ENCODE data around the gene CD86.

The CD86 gene

DNA sequence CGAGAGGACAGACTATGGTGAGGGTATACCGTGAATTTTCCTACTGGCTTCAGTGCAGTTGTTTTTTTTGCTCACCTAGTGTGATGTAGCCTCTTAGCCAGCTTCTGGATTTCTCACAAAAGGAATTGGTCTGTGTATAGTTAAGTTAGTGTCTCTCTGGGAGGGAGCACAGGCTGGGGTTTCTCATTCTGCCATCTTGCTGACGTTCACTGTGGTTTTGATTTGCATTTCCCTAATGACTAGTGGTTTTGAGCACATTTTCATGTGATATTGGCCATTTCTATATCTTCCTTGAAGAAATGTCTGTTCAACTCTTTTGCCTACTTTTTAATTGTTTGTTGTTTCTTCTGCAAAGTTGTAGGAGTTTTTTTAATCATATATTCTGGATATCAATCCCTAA is 2.2 kb upstream of the CD86 start:
- Histone ChIP-seq H3K9ac (no peak overlapping the region), H3K27me3 (ENCODE audit: control insufficient read depth, insufficient read depth, low read length) (no peaks in the 10 kb centered on the region), H3K79me2 (no peaks in the 10 kb centered on the region), H3K4me1 (no peaks in the 10 kb centered on the region), H3K9me3 (ENCODE audit: control insufficient read depth, low read length) (no peaks in the 10 kb centered on the region), H3K27ac (no peak overlapping the region), H3K4me3 (ENCODE audit: low read depth, low read length) (no peak overlapping the region), H2AFZ (no peak overlapping the region), H3K4me2 (ENCODE audit: low read length) (no peak overlapping the region), H3K36me3 (ENCODE audit: control insufficient read depth, insufficient read depth, low read length) (no peaks in the 10 kb centered on the region)
- TF ChIP-seq, protein P1, sequence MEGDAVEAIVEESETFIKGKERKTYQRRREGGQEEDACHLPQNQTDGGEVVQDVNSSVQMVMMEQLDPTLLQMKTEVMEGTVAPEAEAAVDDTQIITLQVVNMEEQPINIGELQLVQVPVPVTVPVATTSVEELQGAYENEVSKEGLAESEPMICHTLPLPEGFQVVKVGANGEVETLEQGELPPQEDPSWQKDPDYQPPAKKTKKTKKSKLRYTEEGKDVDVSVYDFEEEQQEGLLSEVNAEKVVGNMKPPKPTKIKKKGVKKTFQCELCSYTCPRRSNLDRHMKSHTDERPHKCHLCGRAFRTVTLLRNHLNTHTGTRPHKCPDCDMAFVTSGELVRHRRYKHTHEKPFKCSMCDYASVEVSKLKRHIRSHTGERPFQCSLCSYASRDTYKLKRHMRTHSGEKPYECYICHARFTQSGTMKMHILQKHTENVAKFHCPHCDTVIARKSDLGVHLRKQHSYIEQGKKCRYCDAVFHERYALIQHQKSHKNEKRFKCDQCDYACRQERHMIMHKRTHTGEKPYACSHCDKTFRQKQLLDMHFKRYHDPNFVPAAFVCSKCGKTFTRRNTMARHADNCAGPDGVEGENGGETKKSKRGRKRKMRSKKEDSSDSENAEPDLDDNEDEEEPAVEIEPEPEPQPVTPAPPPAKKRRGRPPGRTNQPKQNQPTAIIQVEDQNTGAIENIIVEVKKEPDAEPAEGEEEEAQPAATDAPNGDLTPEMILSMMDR (IDR thresholded peaks at IDR 0.05) = no peak

DNA sequence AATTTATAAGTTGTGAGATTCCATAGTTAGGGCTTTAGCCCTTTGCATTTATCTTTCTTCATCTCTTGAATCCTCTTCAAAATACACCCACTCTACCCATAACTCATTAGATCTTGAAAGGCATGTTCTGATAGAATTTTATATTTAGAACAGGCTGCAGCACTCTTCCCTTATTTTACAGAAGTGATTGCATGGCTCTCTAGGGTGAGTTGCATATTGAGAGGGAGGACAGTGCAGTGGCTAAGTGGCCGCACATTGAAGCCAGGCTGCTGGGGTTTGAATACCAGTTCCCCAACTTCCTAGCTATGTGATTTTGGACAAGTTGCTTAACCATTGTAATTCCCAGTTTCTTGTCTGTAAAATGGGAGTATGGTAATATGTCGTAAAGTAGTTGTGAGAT is 2.5 kb downstream of the CD86 start:
- H3K9ac ChIP-seq = no peak overlapping the region
- H3K9me3 ChIP-seq (ENCODE audit: control insufficient read depth, low read length) = no peaks in the 10 kb centered on the region
- TF ChIP-seq, protein P1 (IDR thresholded peaks at IDR 0.05) = no peak
- no peaks in the 10 kb centered on the region for H3K36me3 ChIP-seq (ENCODE audit: control insufficient read depth, insufficient read depth, low read length)
- H3K27me3 ChIP-seq (ENCODE audit: control insufficient read depth, insufficient read depth, low read length) = no peaks in the 10 kb centered on the region
- H3K4me2 ChIP-seq (ENCODE audit: low read length) = no peak overlapping the region
- H3K4me1 ChIP-seq = no peaks in the 10 kb centered on the region
- H3K79me2 ChIP-seq = no peaks in the 10 kb centered on the region
- H3K4me3 ChIP-seq (ENCODE audit: low read depth, low read length) = no peak overlapping the region
- H3K27ac ChIP-seq = no peak overlapping the region
- H2AFZ ChIP-seq = no peak overlapping the region

DNA sequence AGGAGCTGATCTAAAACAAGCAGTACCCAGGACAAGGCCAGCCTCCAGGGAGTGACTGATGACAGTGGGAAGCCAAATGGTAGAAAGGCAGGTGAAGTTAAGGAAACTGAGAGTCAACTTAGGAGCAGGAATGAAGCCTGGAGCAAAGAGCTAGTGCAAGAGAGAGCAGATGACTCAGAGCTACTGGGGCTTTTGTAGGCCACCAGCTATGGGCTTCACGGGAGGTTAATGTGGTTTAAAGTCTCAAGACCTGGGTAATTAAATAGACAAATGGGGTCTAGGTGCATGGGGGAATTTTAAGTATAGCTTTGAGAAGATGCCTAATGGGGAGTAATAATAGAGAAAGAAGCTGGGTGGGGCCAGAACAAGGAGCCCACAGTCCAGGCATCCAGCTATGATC is 3.1 kb downstream of the CD86 start:
- Histone ChIP-seq H3K4me3 (ENCODE audit: low read depth, low read length) (no peak overlapping the region), H3K79me2 (no peaks in the 10 kb centered on the region), H3K27ac (no peak overlapping the region), H3K4me2 (ENCODE audit: low read length) (no peak overlapping the region), H3K9ac (no peak overlapping the region), H3K4me1 (no peaks in the 10 kb centered on the region), H2AFZ (no peak overlapping the region), H3K27me3 (ENCODE audit: control insufficient read depth, insufficient read depth, low read length) (no peaks in the 10 kb centered on the region), H3K36me3 (ENCODE audit: control insufficient read depth, insufficient read depth, low read length) (no peaks in the 10 kb centered on the region), H3K9me3 (ENCODE audit: control insufficient read depth, low read length) (no peaks in the 10 kb centered on the region)
- TF ChIP-seq, protein P1 (IDR thresholded peaks at IDR 0.05) = no peak

DNA sequence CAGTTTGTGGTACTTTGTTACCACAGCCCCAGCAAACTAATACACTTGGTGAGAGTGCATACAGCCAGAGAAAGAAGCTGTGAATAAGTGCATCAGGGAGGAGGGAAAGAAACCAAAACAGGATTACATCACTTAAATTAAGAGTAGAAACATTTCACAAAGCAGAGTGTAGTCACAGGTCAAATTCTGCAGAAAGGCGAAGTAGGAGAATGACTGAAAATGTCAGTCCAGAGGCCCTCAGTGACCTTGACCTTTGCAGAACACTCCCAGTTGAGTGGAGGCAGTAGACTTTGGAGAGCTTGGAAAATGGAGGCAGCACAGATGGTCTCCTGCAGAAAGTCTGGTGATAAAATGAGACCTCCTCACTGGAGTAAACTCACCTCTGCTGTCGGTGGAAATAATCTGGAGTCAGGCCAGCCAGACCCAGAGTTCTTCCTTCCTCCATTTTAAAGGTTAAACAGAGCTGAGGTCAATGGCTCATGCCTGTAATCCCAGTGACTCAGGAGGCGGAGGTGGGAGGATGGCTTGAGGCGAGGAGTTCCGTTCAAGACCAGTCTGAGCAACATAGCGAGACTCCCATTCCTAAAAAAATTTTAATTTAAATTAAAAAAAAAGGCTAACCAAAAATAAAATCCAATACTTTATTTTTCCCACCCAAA is 5.0 kb downstream of the CD86 start:
- Histone ChIP-seq H3K79me2 (no peaks in the 10 kb centered on the region), H3K4me3 (ENCODE audit: low read depth, low read length) (no peak overlapping the region), H3K36me3 (ENCODE audit: control insufficient read depth, insufficient read depth, low read length) (no peaks in the 10 kb centered on the region), H3K4me1 (no peaks in the 10 kb centered on the region), H3K4me2 (ENCODE audit: low read length) (no peak overlapping the region), H3K27me3 (ENCODE audit: control insufficient read depth, insufficient read depth, low read length) (no peaks in the 10 kb centered on the region), H3K27ac (no peak overlapping the region), H3K9me3 (ENCODE audit: control insufficient read depth, low read length) (no peaks in the 10 kb centered on the region), H2AFZ (no peak overlapping the region), H3K9ac (no peak overlapping the region)
- TF ChIP-seq, protein P1 (IDR thresholded peaks at IDR 0.05) = no peak

DNA sequence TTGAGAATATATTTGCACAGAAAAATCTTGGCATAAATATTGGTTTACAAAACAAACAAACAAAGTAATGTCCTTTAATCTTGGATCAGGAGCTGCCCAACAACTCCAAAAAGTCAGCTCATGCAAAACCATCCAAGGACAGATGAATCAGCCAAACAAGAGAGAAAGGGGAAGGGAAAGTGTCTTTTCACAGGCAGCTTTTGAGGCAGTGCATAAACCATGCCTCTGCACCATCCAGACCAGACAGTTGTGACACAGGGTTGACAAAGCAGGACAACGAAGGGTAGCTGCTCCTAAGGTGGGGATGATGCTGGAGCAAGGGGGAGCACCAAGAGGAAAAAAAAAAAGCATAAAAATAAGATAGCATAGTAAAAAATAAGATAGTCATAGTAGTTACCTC is 8.7 kb downstream of the CD86 start:
- Histone ChIP-seq H3K4me2 (ENCODE audit: low read length) (no peak overlapping the region), H3K9ac (no peak overlapping the region), H3K4me1 (no peaks in the 10 kb centered on the region), H3K27ac (no peak overlapping the region), H2AFZ (no peak overlapping the region), H3K79me2 (no peaks in the 10 kb centered on the region), H3K9me3 (ENCODE audit: control insufficient read depth, low read length) (no peaks in the 10 kb centered on the region), H3K4me3 (ENCODE audit: low read depth, low read length) (no peak overlapping the region), H3K27me3 (ENCODE audit: control insufficient read depth, insufficient read depth, low read length) (no peaks in the 10 kb centered on the region), H3K36me3 (ENCODE audit: control insufficient read depth, insufficient read depth, low read length) (no peaks in the 10 kb centered on the region)
- TF ChIP-seq, protein P1 (IDR thresholded peaks at IDR 0.05) = no peak

Data from parathyroid adenoma (tissue), 2 donors.